Kidney (tissue), 14 donors: ENCODE data around the gene PRDX6. TPM values are rescaled to one million over a fixed set of nuclear protein-coding genes. Genes with fewer than 3 reads are reported as not detected.

Experiments
- DNase-seq, 5 donors: peaks; one replicate each; pipeline ENCODE4 v3.0.0-alpha.2; 2013 to 2020
- FAIRE-seq: peaks from 2 replicates; lab custom pipeline; 2012; peaks lifted over from hg19 to GRCh38; lab: Jason Lieb, UNC
- H3K27ac ChIP-seq, 2 donors: one replicate each; pipeline ENCODE4 v1.7.0; 2013; ENCODE audit warnings: low read depth in 2 of 2, low read length in 2 of 2, inconsistent platforms in 1 of 2
- H3K27me3 ChIP-seq: one replicate; pipeline ENCODE4 v1.7.1; 2013; ENCODE audit warnings: low read length, inconsistent platforms; ENCODE audit not compliant: control insufficient read depth, insufficient read depth
- H3K36me3 ChIP-seq, 3 donors: one replicate each; pipeline versions ENCODE4 v1.7.0 to v1.7.1; 2013; ENCODE audit warnings: low read length in 3 of 3, control low read depth in 1 of 3, inconsistent platforms in 1 of 3; ENCODE audit not compliant: insufficient read depth in 3 of 3, control insufficient read depth in 2 of 3
- H3K4me1 ChIP-seq, 3 donors: one replicate each; pipeline versions ENCODE4 v1.7.0 to v1.7.1; 2013; ENCODE audit warnings: low read length in 3 of 3, inconsistent platforms in 1 of 3, low read depth in 1 of 3; ENCODE audit not compliant: control insufficient read depth in 2 of 3, insufficient read depth in 2 of 3
- H3K4me3 ChIP-seq, 3 donors: one replicate each; pipeline versions ENCODE4 v1.7.0 to v1.8.1; 2013; ENCODE audit warnings: low read length in 3 of 3, control low read depth in 1 of 3, inconsistent platforms in 1 of 3
- H3K9ac ChIP-seq, 3 donors: one replicate each; pipeline versions ENCODE4 v1.7.0 to v1.7.1; 2013; ENCODE audit warnings: low read length in 3 of 3, control low read depth in 1 of 3, inconsistent platforms in 1 of 3
- H3K9me3 ChIP-seq, 3 donors: one replicate each; pipeline versions ENCODE4 v1.7.0 to v1.7.1; 2013; ENCODE audit warnings: low read length in 3 of 3, control low read depth in 1 of 3, inconsistent platforms in 1 of 3; ENCODE audit not compliant: control insufficient read depth in 2 of 3, insufficient read depth in 1 of 3
- intact Hi-C: fragments of 100-400 bp; cut with DNase I; formaldehyde crosslinking; loops from one replicate; pipeline ENCODE4 v1.11.1; 2022
- polyA plus RNA-seq: library from polyadenylated mRNA; stranded (reverse); fragments of 350-450 nt; fragmentation: Illumina TruSeq; extraction: RNeasy Lipid Tissue Mini Kit (QIAGEN cat#74804); gene quantifications from one replicate; pipeline ENCODE4 v1.2.3, GENCODE V29; 2014; ENCODE audit warnings: low read depth, low replicate concordance; ENCODE audit not compliant: insufficient read depth
- total RNA-seq: library from RNA; stranded (reverse); fragmentation: NEBNext Ultra II Directional; extraction: Animal tissue kit (Norgen Biotek cat#: 25700); gene quantifications from one replicate; pipeline ENCODE4 v1.2.1, GENCODE V29; 2021
- TF ChIP-seq, protein P1 (sequence below): IDR thresholded peaks from 3 replicates; pipeline ENCODE4 v1.5.1; 2012; ENCODE audit warnings: mild to moderate bottlenecking, moderate library complexity, borderline replicate concordance; ENCODE audit not compliant: insufficient read depth; ENCODE audit errors: extremely low read depth
- donor health status: control.
- donor health status: control.
- donor health status: control.
- donor health status: control.
- donor health status: control.
- donor health status: DM: yes; HTN: yes; CAD: no.
- donor health status: Normal renal cell carcinoma (clear cell type).

PRDX6 gene
- total and polyA plus RNA-seq, 2 donors from 2014 or later, result 280 to 563 TPM

DNA sequence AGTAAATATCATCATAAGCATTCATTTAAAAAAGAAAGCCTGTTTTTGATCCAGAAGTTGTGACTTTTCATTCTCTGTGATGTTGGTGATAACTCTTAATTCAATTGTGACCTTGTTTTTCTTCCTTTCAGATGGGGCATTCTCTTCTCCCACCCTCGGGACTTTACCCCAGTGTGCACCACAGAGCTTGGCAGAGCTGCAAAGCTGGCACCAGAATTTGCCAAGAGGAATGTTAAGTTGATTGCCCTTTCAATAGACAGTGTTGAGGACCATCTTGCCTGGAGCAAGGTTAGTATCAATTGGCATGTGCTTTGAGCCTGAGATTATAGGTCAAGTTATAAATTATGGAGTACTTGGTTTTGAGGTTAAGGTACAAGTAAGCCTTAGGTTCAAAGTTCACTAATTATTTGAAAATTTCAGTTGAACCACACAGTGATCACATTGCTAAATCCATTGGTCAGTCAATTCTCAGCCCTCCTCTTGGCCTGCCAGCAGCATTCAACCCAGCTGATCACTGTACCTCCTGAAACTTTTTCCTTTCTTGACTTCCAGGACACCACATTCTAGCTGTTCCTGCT lies 4.1 kb downstream of the PRDX6 start:
- H3K27me3 ChIP-seq, result no peaks in the 10 kb centered on the region
- H3K9me3 ChIP-seq, result no peaks in the 10 kb centered on the region
- no peak overlapping the region for H3K27ac ChIP-seq
- FAIRE-seq (no peak), DNase-seq (no peak)
- no peak overlapping the region for H3K9ac ChIP-seq
- no peak overlapping the region for H3K4me3 ChIP-seq
- TF ChIP-seq, protein P1, sequence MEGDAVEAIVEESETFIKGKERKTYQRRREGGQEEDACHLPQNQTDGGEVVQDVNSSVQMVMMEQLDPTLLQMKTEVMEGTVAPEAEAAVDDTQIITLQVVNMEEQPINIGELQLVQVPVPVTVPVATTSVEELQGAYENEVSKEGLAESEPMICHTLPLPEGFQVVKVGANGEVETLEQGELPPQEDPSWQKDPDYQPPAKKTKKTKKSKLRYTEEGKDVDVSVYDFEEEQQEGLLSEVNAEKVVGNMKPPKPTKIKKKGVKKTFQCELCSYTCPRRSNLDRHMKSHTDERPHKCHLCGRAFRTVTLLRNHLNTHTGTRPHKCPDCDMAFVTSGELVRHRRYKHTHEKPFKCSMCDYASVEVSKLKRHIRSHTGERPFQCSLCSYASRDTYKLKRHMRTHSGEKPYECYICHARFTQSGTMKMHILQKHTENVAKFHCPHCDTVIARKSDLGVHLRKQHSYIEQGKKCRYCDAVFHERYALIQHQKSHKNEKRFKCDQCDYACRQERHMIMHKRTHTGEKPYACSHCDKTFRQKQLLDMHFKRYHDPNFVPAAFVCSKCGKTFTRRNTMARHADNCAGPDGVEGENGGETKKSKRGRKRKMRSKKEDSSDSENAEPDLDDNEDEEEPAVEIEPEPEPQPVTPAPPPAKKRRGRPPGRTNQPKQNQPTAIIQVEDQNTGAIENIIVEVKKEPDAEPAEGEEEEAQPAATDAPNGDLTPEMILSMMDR, result no peak
- H3K4me1 ChIP-seq, result peaks cover 2 to 13% (median 13%) of the 10 kb centered on the region in 3 donors
- intact Hi-C loops, result no loop called here
- H3K36me3 ChIP-seq, result peaks cover 20 to 49% (median 35%) of the 10 kb centered on the region in 3 donors

- intact Hi-C loops, result no loop called here
- H3K27me3 ChIP-seq, result no peaks in the 10 kb centered on the region
- no peak overlapping the region for H3K4me3 ChIP-seq
- H3K36me3 ChIP-seq, result peaks cover 20 to 63% (median 49%) of the 10 kb centered on the region in 3 donors
- peaks cover 2 to 13% (median 13%) of the 10 kb centered on the region in 3 donors for H3K4me1 ChIP-seq
- no peaks in the 10 kb centered on the region for H3K9me3 ChIP-seq
- no peak for FAIRE-seq
- TF ChIP-seq, protein P1, result no peak
- no peak for DNase-seq
- no peak overlapping the region for H3K27ac ChIP-seq
- H3K9ac ChIP-seq, result no peak overlapping the region
Observed at GRCh38 chr1:173482683-173483082, 5.5 kb downstream of the PRDX6 start.

DNA sequence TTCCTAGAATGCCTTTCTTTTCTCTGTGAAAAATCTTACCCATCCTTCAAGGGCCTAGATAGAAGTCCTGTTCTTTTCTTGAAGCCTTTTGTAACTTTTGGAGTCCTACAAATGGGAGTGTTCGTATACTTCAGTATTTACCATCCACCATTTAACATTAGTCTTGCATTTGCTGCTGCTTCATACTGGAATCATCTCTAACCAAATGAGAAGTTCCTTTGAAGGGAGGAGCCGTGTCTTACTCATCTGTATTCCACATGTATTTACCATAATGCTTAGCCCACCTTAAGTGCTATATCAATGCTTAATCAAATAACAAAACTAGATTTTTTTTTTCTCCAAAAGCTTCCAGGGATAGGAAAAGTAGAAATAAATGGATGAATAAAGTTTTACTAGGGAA lies 7.1 kb downstream of the PRDX6 start:
- peaks cover 0 to 7% (median 5%) of the 10 kb centered on the region in 3 donors for H3K4me1 ChIP-seq
- H3K9ac ChIP-seq, result no peak overlapping the region
- FAIRE-seq (no peak), DNase-seq (no peak)
- no peaks in the 10 kb centered on the region for H3K27me3 ChIP-seq
- peaks cover 20 to 67% (median 59%) of the 10 kb centered on the region in 3 donors for H3K36me3 ChIP-seq
- TF ChIP-seq, protein P1, result no peak
- H3K27ac ChIP-seq, result no peak overlapping the region
- H3K9me3 ChIP-seq, result no peaks in the 10 kb centered on the region
- no peak overlapping the region for H3K4me3 ChIP-seq
- intact Hi-C loops, result no loop called here
